Keratinocyte (primary cell): ENCODE results near the gene JADE2.

Experiments
- EZH2 ChIP-seq: IDR thresholded peaks from one replicate; pipeline ENCODE4 v1.6.1; 2012; ENCODE audit warnings: inconsistent platforms, mild to moderate bottlenecking, low read length, moderate library complexity
- TF ChIP-seq, protein P1 (sequence below), 3 experiments: IDR thresholded peaks in 1 of 3; conservative IDR thresholded peaks in 1 of 3; optimal IDR thresholded peaks in 1 of 3; 2 replicates in 2 of 3; 3 replicates in 1 of 3; pipeline versions ENCODE3 to v1.5.1; 2011; ENCODE audit warnings: low read length in 3 of 3, mild to moderate bottlenecking in 3 of 3, moderate library complexity in 2 of 3, control low read depth in 1 of 3, inconsistent platforms in 1 of 3; ENCODE audit not compliant: insufficient read depth in 2 of 3; ENCODE audit errors: extremely low read depth in 1 of 3

DNA sequence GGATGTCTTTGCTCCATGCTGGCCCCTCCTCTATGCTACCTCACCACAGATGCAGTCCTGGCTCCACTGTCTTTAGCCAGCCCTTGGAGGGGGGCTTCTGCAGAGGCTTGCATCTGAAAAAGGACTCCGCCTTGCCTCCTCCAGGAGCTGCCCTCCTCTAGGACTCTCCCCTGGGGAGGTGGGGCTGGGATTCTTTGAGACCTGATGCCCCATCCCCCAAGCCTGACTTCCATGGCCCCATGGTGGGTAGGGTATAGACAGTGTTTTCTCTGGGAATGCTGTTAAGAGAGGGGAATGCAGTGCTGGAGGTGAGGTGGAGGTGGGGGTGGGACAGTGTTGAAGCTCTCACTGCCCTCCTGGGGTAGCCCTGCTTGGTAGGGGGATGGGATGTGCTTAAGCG, 14.3 kb downstream of the JADE2 start:
- TF ChIP-seq, protein P1, sequence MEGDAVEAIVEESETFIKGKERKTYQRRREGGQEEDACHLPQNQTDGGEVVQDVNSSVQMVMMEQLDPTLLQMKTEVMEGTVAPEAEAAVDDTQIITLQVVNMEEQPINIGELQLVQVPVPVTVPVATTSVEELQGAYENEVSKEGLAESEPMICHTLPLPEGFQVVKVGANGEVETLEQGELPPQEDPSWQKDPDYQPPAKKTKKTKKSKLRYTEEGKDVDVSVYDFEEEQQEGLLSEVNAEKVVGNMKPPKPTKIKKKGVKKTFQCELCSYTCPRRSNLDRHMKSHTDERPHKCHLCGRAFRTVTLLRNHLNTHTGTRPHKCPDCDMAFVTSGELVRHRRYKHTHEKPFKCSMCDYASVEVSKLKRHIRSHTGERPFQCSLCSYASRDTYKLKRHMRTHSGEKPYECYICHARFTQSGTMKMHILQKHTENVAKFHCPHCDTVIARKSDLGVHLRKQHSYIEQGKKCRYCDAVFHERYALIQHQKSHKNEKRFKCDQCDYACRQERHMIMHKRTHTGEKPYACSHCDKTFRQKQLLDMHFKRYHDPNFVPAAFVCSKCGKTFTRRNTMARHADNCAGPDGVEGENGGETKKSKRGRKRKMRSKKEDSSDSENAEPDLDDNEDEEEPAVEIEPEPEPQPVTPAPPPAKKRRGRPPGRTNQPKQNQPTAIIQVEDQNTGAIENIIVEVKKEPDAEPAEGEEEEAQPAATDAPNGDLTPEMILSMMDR (optimal IDR thresholded peaks at IDR 0.05 in 1 of 3, IDR thresholded peaks at IDR 0.05 in 1 of 3, conservative IDR thresholded peaks at IDR 0.05 in 1 of 3; ENCODE audit: extremely low read depth in 1 of 3, insufficient read depth in 2 of 3, low read length in 3 of 3) = no peak
- TF ChIP-seq EZH2 = no peak
